ENCODE measurements around the gene ARHGEF38.
A peak's percentile ranks its signal among the peaks of the same experiment; 100 is the strongest.

The ARHGEF38 gene

DNA sequence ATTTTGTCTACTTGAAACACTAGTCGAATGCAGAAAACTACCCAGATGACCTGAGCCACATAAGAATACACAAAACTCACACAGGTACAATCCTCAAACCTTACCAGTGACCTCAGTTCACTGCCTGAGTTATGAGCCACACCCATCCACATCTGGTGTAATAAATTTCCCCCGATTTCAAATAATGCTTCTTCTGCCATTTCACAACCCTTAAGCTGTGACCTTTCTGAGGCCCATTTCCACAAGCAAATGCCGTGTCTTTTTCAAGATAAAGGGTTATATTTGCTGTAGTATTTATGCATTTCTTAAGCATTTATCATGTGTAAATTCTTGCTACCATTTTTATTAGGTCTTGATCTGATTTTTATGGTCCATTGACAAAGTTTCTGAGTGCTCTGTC lies 1.8 kb upstream of the ARHGEF38 start:
- TF ChIP-seq EGR1 (IDR thresholded peaks at IDR 0.05) (no peak), TCF12 (IDR thresholded peaks at IDR 0.05; ENCODE audit: low read depth) (no peak), YY1 (IDR thresholded peaks at IDR 0.05; ENCODE audit: low read depth) (no peak), FOXM1 (IDR thresholded peaks at IDR 0.05; ENCODE audit: borderline replicate concordance, low read depth) (no peak), CEBPB (IDR thresholded peaks at IDR 0.05) (no peak), RAD21 (IDR thresholded peaks at IDR 0.05; ENCODE audit: low read depth) (no peak), TEAD4 (IDR thresholded peaks at IDR 0.05) (no peak), TAF1 (IDR thresholded peaks at IDR 0.05; ENCODE audit: low read depth) (no peak), EP300 (IDR thresholded peaks at IDR 0.05; ENCODE audit: borderline replicate concordance) (no peak), ZBTB7A (IDR thresholded peaks at IDR 0.05; ENCODE audit: low read depth) (no peak), NFIC (IDR thresholded peaks at IDR 0.05) (no peak), CREB1 (IDR thresholded peaks at IDR 0.05; ENCODE audit: low read depth) (no peak)
- TF ChIP-seq, protein P1, sequence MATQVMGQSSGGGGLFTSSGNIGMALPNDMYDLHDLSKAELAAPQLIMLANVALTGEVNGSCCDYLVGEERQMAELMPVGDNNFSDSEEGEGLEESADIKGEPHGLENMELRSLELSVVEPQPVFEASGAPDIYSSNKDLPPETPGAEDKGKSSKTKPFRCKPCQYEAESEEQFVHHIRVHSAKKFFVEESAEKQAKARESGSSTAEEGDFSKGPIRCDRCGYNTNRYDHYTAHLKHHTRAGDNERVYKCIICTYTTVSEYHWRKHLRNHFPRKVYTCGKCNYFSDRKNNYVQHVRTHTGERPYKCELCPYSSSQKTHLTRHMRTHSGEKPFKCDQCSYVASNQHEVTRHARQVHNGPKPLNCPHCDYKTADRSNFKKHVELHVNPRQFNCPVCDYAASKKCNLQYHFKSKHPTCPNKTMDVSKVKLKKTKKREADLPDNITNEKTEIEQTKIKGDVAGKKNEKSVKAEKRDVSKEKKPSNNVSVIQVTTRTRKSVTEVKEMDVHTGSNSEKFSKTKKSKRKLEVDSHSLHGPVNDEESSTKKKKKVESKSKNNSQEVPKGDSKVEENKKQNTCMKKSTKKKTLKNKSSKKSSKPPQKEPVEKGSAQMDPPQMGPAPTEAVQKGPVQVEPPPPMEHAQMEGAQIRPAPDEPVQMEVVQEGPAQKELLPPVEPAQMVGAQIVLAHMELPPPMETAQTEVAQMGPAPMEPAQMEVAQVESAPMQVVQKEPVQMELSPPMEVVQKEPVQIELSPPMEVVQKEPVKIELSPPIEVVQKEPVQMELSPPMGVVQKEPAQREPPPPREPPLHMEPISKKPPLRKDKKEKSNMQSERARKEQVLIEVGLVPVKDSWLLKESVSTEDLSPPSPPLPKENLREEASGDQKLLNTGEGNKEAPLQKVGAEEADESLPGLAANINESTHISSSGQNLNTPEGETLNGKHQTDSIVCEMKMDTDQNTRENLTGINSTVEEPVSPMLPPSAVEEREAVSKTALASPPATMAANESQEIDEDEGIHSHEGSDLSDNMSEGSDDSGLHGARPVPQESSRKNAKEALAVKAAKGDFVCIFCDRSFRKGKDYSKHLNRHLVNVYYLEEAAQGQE (IDR thresholded peaks at IDR 0.05; ENCODE audit: low read depth) = no peak
- TF ChIP-seq, protein P2, sequence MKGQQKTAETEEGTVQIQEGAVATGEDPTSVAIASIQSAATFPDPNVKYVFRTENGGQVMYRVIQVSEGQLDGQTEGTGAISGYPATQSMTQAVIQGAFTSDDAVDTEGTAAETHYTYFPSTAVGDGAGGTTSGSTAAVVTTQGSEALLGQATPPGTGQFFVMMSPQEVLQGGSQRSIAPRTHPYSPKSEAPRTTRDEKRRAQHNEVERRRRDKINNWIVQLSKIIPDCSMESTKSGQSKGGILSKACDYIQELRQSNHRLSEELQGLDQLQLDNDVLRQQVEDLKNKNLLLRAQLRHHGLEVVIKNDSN (IDR thresholded peaks at IDR 0.05) = no peak
- TF ChIP-seq, protein P3, sequence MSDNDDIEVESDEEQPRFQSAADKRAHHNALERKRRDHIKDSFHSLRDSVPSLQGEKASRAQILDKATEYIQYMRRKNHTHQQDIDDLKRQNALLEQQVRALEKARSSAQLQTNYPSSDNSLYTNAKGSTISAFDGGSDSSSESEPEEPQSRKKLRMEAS (IDR thresholded peaks at IDR 0.05) = no peak

DNA sequence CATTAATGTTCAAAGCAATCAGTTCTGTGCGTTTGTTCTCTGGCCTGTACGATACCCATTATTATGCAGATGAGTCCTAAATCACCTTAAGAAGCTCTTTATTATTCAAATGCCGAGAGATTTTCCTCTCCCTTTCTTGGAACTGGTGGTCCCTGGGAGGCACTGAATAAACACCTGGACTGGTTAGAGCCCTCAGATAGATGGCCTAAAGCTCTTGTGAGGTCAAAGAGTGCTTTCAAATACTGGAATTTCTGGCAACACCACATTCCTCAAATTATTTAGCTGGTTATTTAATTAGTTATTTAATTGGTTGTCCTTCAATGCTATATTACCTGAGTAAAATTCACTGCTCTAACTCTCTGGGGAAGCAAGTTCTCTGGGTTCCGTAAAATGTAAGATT lies 3.0 kb downstream of the ARHGEF38 start:
- TF ChIP-seq CEBPB (IDR thresholded peaks at IDR 0.05) = no peak
- TF ChIP-seq, protein P1 (IDR thresholded peaks at IDR 0.05; ENCODE audit: low read depth) = no peak
- 0 out of 2 replicates have a peak, but pooled peaks have one; percentile 37 for TF ChIP-seq TEAD4 (IDR thresholded peaks at IDR 0.05)
- TF ChIP-seq YY1 (IDR thresholded peaks at IDR 0.05; ENCODE audit: low read depth) = no peak
- no peak for TF ChIP-seq ZBTB7A (IDR thresholded peaks at IDR 0.05; ENCODE audit: low read depth)

DNA sequence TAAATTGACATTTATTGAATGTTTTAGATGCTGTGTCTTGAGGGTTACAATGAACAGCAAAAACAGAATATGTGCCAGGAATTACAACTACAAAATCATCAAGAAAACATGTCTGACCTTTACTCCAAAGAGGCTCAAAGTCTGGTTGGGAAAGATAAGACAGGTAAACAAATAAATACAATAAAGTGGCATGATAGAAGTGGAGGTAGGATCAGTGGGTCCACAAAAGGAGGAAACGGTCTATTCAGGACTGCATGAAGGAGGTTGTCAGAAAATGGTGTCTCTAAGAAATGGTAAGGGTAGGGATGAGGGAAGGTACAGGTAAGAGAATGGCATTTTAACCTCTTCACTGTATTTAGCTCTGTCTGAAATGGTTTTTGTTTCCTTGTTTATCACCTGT lies 3.8 kb downstream of the ARHGEF38 start:
- TF ChIP-seq EGR1 (IDR thresholded peaks at IDR 0.05) (no peak), FOXM1 (IDR thresholded peaks at IDR 0.05; ENCODE audit: borderline replicate concordance, low read depth) (no peak), YY1 (IDR thresholded peaks at IDR 0.05; ENCODE audit: low read depth) (no peak), CREB1 (IDR thresholded peaks at IDR 0.05; ENCODE audit: low read depth) (no peak), EP300 (IDR thresholded peaks at IDR 0.05; ENCODE audit: borderline replicate concordance) (no peak), ZBTB7A (IDR thresholded peaks at IDR 0.05; ENCODE audit: low read depth) (no peak), RAD21 (IDR thresholded peaks at IDR 0.05; ENCODE audit: low read depth) (no peak), TEAD4 (IDR thresholded peaks at IDR 0.05) (no peak), TAF1 (IDR thresholded peaks at IDR 0.05; ENCODE audit: low read depth) (no peak), CEBPB (IDR thresholded peaks at IDR 0.05) (no peak), TCF12 (IDR thresholded peaks at IDR 0.05; ENCODE audit: low read depth) (no peak), NFIC (IDR thresholded peaks at IDR 0.05) (no peak)
- TF ChIP-seq, protein P2 (IDR thresholded peaks at IDR 0.05) = no peak
- TF ChIP-seq, protein P3 (IDR thresholded peaks at IDR 0.05) = no peak
- TF ChIP-seq, protein P1 (IDR thresholded peaks at IDR 0.05; ENCODE audit: low read depth) = no peak

DNA sequence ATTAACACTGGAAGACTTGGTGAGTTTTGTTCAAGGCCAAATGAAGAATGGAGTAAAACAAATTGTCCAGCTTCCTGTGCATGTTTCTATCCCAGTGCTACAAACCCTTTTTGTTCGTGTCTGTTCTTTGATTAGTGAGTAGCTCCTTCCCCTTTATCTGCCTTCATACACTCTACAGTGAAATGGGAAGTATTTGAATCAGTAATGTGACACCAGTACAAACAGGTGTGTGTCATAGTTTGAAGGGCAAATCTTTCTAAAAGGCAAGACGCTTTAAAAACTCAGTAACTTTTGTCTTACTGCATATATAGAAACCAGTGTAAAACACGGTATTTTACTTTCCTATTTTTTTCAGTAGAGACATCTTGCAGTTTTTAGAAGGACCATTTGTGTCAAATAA lies 5.9 kb downstream of the ARHGEF38 start:
- TF ChIP-seq, protein P1 (IDR thresholded peaks at IDR 0.05; ENCODE audit: low read depth) = no peak
- TF ChIP-seq CREB1 (IDR thresholded peaks at IDR 0.05; ENCODE audit: low read depth) (no peak), RAD21 (IDR thresholded peaks at IDR 0.05; ENCODE audit: low read depth) (no peak), EGR1 (IDR thresholded peaks at IDR 0.05) (no peak), EP300 (IDR thresholded peaks at IDR 0.05; ENCODE audit: borderline replicate concordance) (no peak), YY1 (IDR thresholded peaks at IDR 0.05; ENCODE audit: low read depth) (no peak), NFIC (IDR thresholded peaks at IDR 0.05) (no peak), ZBTB7A (IDR thresholded peaks at IDR 0.05; ENCODE audit: low read depth) (no peak), TAF1 (IDR thresholded peaks at IDR 0.05; ENCODE audit: low read depth) (no peak), FOXM1 (IDR thresholded peaks at IDR 0.05; ENCODE audit: borderline replicate concordance, low read depth) (no peak), TEAD4 (IDR thresholded peaks at IDR 0.05) (no peak), TCF12 (IDR thresholded peaks at IDR 0.05; ENCODE audit: low read depth) (no peak), CEBPB (IDR thresholded peaks at IDR 0.05) (no peak)
- TF ChIP-seq, protein P3 (IDR thresholded peaks at IDR 0.05) = no peak
- TF ChIP-seq, protein P2 (IDR thresholded peaks at IDR 0.05) = no peak
